22Rv1 (cell line): ENCODE data around the gene STOX2.

Experiments
- ZFX ChIP-seq: fragments of 450-650 bp; IDR thresholded peaks from 2 replicates; pipeline ENCODE4 v1.6.1; 2017; ENCODE audit warnings: antibody characterized with exemption, borderline replicate concordance
- TF ChIP-seq, protein P1 (sequence below): fragments of 450-650 bp; IDR thresholded peaks from 2 replicates; pipeline ENCODE4 v1.5.1; 2017; ENCODE audit warnings: mild to moderate bottlenecking

DNA sequence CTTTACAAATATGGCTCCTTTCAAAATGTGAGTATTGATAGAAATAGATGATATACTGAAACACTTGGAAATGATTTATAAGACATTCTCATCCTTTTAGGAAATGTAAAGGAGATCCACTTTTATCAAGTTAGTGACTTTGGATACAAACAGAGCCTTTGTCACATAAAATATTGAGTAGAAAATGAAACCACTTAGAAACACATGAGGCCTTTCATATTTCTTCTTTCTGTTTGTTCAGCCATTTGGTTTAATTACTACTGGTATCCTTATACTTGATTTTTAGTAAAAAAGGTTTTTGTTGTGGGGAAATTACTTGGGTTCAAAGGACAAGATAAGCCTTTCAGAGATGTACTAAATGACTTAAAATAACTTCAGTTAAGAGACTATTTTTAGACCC, 4.1 kb downstream of the STOX2 start:
- TF ChIP-seq, protein P1, sequence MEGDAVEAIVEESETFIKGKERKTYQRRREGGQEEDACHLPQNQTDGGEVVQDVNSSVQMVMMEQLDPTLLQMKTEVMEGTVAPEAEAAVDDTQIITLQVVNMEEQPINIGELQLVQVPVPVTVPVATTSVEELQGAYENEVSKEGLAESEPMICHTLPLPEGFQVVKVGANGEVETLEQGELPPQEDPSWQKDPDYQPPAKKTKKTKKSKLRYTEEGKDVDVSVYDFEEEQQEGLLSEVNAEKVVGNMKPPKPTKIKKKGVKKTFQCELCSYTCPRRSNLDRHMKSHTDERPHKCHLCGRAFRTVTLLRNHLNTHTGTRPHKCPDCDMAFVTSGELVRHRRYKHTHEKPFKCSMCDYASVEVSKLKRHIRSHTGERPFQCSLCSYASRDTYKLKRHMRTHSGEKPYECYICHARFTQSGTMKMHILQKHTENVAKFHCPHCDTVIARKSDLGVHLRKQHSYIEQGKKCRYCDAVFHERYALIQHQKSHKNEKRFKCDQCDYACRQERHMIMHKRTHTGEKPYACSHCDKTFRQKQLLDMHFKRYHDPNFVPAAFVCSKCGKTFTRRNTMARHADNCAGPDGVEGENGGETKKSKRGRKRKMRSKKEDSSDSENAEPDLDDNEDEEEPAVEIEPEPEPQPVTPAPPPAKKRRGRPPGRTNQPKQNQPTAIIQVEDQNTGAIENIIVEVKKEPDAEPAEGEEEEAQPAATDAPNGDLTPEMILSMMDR = no peak
- no peak for TF ChIP-seq ZFX
